HL-60/S4 (cell line): ENCODE data around the gene XBP1.
"Not testable (repeated sequence)": the region's sequence is repeated elsewhere in the genome, so short reads cannot be mapped to it uniquely, and the experiment has no call there.

Source experiments
- in situ Hi-C: fragments of 300-500 bp; cut with MboI; formaldehyde crosslinking; loops from 2 replicates; pipeline ENCODE4 v1.14.3; 2022; ENCODE audit warnings: low sequenced_read_pairs

XBP1 gene

GRCh38 chr22:28800308-28801041, at the start of gene XBP1:
Gene XBP1, minus strand, starts transcription at chr22:28800569.
- in situ Hi-C loops = no loop called here

- in situ Hi-C loops = loop anchor here (25.0 kb wide), 1 partner anchor 810 kb away; no protein-coding TSS in a partner anchor
Observed at GRCh38 chr22:28846994-28847393, 46.6 kb upstream of the XBP1 start.

GRCh38 chr22:28844277-28844676, 43.9 kb upstream of the XBP1 start:
- in situ Hi-C loops = loop anchor here (25.0 kb wide), 1 partner anchor 807 kb away; no protein-coding TSS in a partner anchor

GRCh38 chr22:28843633-28844032, 43.3 kb upstream of the XBP1 start:
- in situ Hi-C loops = loop anchor here (25.0 kb wide), 1 partner anchor 806 kb away; no protein-coding TSS in a partner anchor

DNA sequence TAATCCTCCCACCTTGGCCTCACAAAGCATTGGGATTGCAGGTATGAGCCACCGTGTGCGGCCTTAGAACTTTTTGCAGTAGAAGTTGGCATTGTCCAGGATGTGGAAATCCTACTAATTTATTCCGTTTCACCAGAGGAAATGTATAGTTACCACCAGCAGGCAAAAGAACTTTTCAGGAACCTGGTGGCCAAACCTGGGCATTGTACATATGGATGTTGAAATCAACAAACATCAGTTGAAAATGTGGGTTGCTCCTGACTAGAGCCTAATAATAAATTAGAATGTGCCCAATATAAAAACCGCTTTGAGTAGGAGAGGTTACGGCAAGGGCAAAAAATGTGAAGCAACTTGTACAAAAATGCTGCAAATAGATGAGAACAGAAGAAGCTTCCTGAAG, 40.7 kb upstream of the XBP1 start:
- in situ Hi-C loops = loop anchor here (25.0 kb wide), 1 partner anchor 804 kb away; no protein-coding TSS in a partner anchor

- in situ Hi-C loops = loop anchor here (25.0 kb wide), 1 partner anchor 802 kb away; no protein-coding TSS in a partner anchor
Observed at GRCh38 chr22:28838971-28839370, 38.6 kb upstream of the XBP1 start.

DNA sequence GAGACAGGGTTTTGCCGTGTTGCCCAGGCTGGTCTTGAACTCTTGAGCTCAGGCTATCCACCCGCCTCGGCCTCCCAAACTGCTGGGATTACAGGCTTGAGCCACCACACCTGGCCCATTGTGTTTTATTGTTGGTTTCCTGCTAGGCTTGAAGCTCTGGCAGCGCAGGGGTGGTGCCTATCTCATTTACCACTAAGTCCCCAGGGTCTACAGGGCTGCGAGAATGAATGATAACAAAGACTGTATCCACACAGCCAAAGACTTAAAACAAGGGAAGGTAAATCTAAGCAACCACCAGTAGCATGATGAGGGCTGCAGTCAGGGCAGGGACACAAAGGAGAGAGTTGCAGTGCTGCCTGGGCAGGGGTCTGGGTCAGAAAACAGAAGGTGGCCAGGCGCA, 37.3 kb upstream of the XBP1 start:
- in situ Hi-C loops = loop anchor here (25.0 kb wide), 1 partner anchor 800 kb away; no protein-coding TSS in a partner anchor

GRCh38 chr22:28835630-28836189, 35.3 kb upstream of the XBP1 start:
- in situ Hi-C loops = loop anchor here (25.0 kb wide), 1 partner anchor 798 kb away; no protein-coding TSS in a partner anchor

GRCh38 chr22:28833276-28833923, 33.0 kb upstream of the XBP1 start:
- in situ Hi-C loops = loop anchor here (25.0 kb wide), 1 partner anchor 796 kb away; no protein-coding TSS in a partner anchor

- in situ Hi-C loops = loop anchor here (25.0 kb wide), 1 partner anchor 795 kb away; no protein-coding TSS in a partner anchor
Observed at GRCh38 chr22:28832731-28833130, 32.4 kb upstream of the XBP1 start.

DNA sequence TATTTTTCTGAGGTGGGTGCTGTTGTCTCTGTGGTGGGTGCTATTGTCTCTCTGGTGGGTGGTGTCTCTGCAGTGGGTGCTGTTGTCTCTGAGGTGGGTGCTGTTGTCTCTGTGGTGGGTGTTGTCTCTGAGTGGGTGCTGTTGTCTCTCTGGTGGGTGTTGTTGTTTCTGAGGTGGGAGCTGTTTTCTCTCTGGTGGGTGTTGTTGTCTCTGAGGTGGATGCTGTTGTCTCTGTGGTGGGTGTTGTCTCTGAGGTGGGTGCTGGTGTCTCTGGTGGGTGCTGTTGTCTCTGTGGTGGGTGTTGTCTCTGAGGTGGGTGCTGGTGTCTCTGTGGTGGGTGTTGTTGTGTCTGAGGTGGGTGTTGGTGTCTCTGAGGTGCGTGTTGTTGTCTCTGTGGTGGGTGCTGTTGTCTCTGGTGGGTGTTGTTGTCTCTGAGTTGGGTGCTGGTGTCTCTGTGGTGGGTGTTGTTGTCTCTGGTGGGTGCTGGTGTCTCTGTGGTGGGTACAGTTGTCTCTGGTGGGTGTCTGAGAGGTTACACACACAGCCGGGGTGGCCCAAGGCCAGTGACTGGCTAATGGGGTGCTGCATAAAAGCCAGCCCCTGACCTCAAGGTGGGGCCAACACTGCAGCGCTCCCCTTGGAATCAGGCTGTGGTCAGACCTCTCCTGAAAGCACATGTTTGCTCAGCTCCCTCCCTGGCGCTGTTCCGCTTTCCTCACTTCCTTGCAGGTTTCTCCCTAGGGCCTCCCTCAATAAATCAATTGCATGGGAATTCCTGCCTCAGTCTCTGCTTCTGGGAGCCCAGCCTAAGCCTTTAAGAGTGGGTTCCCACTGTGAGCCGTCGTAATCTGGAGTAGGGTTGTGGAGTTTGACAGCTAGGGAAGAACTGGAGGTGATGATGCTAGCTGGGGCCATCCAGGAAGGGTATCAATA, 31.0 kb upstream of the XBP1 start:
- in situ Hi-C loops = loop anchor here (25.0 kb wide), 1 partner anchor 794 kb away; no protein-coding TSS in a partner anchor

GRCh38 chr22:28830441-28830840, 30.1 kb upstream of the XBP1 start:
- in situ Hi-C loops = loop anchor here (25.0 kb wide), 1 partner anchor 793 kb away; no protein-coding TSS in a partner anchor

GRCh38 chr22:28829358-28830181, 29.2 kb upstream of the XBP1 start:
- in situ Hi-C loops = loop anchor here (5.0 to 25.0 kb wide), 2 partner anchors 227 to 792 kb away; no protein-coding TSS in a partner anchor

DNA sequence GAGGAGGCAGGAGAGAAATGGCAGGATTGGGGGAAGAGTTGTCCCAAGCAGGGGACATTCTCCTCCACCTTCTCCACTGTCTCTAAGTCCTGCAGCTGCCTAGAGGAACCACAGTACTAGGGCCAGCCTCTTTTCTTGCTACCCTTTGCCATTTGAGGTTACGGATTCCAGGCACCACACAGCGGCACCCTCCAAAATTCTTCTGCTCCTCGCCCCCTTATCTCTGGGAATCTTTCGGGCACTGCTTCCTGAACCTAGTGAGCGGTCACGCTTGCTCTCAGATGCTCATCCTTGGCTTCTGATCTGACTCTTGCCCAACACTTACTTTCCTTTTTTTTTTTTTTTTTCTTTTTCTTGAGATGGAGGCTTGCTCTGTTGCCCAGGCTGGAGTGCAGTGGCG, 26.6 kb upstream of the XBP1 start:
- in situ Hi-C loops = loop anchor here (5.0 to 25.0 kb wide), 2 partner anchors 225 to 790 kb away; no protein-coding TSS in a partner anchor

DNA sequence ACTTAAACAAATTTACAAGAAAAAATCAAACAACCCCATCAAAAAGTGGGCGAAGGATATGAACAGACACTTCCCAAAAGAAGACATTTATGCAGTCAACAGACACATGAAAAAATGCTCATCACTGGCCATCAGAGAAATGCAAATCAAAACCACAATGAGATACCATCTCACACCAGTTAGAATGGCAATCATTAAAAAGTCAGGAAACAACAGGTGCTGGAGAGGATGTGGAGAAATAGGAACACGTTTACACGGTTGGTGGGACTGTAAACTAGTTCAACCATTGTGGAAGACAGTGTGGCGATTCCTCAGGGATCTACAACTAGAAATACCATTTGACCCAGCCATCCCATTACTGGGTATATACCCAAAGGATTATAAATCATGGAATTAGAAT, 26.1 kb upstream of the XBP1 start:
- in situ Hi-C loops = loop anchor here (5.0 to 25.0 kb wide), 2 partner anchors 224 to 789 kb away; no protein-coding TSS in a partner anchor

- in situ Hi-C loops = not testable (repeated sequence)
Observed at GRCh38 chr22:28824455-28824854, 24.1 kb upstream of the XBP1 start.

DNA sequence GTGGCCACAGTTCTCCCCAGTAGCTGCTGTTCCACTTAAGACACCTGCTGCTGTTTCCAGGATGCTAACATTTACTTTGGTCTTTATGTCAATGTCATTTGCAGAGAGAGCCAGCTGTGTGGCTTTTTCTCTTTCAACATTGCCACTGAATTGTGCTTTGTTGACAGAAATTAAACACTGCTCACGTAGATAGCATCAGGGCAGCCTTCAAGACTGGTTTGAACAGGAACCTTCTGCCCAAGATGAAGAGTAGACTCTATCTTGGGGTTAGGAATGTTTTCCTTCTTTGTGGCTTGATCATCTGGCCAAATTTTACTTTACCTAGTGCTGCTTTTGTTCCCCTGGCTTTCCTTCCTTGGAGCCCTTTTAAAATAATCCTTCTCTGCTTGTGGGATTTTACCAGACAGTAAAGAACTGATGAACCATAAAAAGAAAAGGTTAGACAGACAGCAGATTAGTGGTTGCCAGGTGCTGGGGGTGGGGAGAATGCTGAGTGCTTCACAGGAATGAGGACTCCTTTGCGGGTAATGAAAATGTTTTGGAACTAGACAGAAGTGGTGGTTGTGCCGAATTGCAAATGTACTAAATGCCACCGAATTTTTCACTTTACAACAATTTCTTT, 22.7 kb upstream of the XBP1 start:
- in situ Hi-C loops = no loop called here

DNA sequence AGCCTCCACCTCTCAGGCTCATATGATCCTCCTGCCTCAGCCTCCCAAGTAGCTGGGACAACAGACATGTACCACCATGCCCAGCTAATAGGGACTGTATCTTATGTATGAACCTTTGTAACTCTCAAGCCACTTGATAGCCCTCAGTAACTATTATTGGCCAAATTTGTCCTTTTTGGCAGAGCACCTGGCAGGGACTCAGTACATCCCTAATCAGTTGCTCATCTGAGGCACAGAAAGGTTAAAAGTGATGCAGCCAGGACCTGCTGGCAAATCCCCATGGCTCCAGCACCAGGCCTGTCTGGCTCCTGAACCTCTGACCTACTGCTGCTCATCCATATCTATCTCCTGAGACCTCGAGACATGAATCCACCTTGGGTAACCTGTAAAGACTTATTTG, 21.1 kb upstream of the XBP1 start:
- in situ Hi-C loops = no loop called here

GRCh38 chr22:28820885-28821284, 20.5 kb upstream of the XBP1 start:
- in situ Hi-C loops = no loop called here
